Measurements from ENCODE around the gene C1orf87.

GRCh38 chr1:59992040-59992820, 81.3 kb downstream of the C1orf87 start:
- no peak for TF ChIP-seq CTCF (IDR thresholded peaks at IDR 0.05)
- TF ChIP-seq POLR2A (IDR thresholded peaks at IDR 0.05) = no peak

All from adrenal gland (tissue), 5 donors.